Endodermal cell (in vitro differentiated cells): ENCODE data around the gene TLE5. TPM values are rescaled to one million over a fixed set of nuclear protein-coding genes. Genes with fewer than 3 reads are reported as not detected.

Source experiments
- DNase-seq: peaks from one replicate; pipeline ENCODE4 v3.0.0-alpha.2; 2017
- H3K27ac ChIP-seq: 2 replicates; pipeline ENCODE4 v1.5.1; 2013; ENCODE audit warnings: mild to moderate bottlenecking, low read depth, low read length, moderate library complexity
- H3K27me3 ChIP-seq: 2 replicates; pipeline ENCODE4 v1.6.1; 2013; ENCODE audit warnings: mild to moderate bottlenecking, low read length, moderate library complexity; ENCODE audit not compliant: insufficient read depth, control insufficient read depth, poor library complexity, severe bottlenecking
- H3K36me3 ChIP-seq: 2 replicates; pipeline ENCODE4 v1.7.0; 2013; ENCODE audit warnings: mild to moderate bottlenecking, low read length, moderate library complexity; ENCODE audit not compliant: control insufficient read depth, insufficient read depth
- H3K4me1 ChIP-seq: one replicate; pipeline ENCODE4 v1.7.0; 2013; ENCODE audit warnings: low read length; ENCODE audit not compliant: control insufficient read depth, insufficient read depth
- H3K4me3 ChIP-seq: 2 replicates; pipeline ENCODE4 v1.5.1; 2013; ENCODE audit warnings: mild to moderate bottlenecking, low read length, moderate library complexity
- H3K9ac ChIP-seq: 2 replicates; pipeline ENCODE4 v1.6.1; 2013; ENCODE audit warnings: mild to moderate bottlenecking, low read length, moderate library complexity; ENCODE audit not compliant: poor library complexity, severe bottlenecking; ENCODE audit errors: extremely low read depth
- H3K9me3 ChIP-seq: 2 replicates; pipeline ENCODE4 v1.6.1; 2013; ENCODE audit warnings: mild to moderate bottlenecking, low read length, moderate library complexity; ENCODE audit not compliant: control insufficient read depth
- H3K27ac Mint-ChIP-seq: 2 replicates; pipeline ENCODE4 v1.8.0; 2020; ENCODE audit warnings: mixed read lengths
- H3K27me3 Mint-ChIP-seq: 2 replicates; pipeline ENCODE4 v1.8.0; 2021; ENCODE audit warnings: mild to moderate bottlenecking, mixed read lengths; ENCODE audit not compliant: insufficient read depth
- H3K36me3 Mint-ChIP-seq: 2 replicates; pipeline ENCODE4 v1.8.0; 2020; ENCODE audit warnings: low read depth, mixed read lengths
- H3K4me1 Mint-ChIP-seq: 2 replicates; pipeline ENCODE4 v1.8.0; 2020; ENCODE audit warnings: mixed read lengths
- H3K4me3 Mint-ChIP-seq: 2 replicates; pipeline ENCODE4 v1.8.0; 2020; ENCODE audit warnings: mild to moderate bottlenecking, moderate library complexity, mixed read lengths
- H3K9me3 Mint-ChIP-seq: 2 replicates; pipeline ENCODE4 v1.8.0; 2020; ENCODE audit warnings: mild to moderate bottlenecking, mixed read lengths
- CTCF ChIP-seq: fragments of 200-600 bp; sonication (generic); conservative IDR thresholded peaks from 2 replicates; pipeline ENCODE4 v1.5.0; 2021; ENCODE audit warnings: antibody characterized with exemption, mild to moderate bottlenecking
- WGBS, 2 experiments: methylation state at CpG; one replicate each; pipeline versions ENCODE4 v1.1.5 to v1.1.7; 2013; ENCODE audit warnings: missing lambda C conversion rate in 2 of 2, mixed read lengths in 1 of 2; ENCODE audit not compliant: insufficient coverage in 1 of 2, insufficient read length in 1 of 2; 5-methylcytosine and 5-hydroxymethylcytosine counted together
- total RNA-seq, 2 donors: library from RNA; stranded (reverse); fragmentation: NEBNext Ultra II Directional in 1 of 2; extraction: Animal tissue kit (Norgen Biotek cat#: 25700) in 1 of 2; gene quantifications; 2 replicates in 1 of 2; 3 replicates in 1 of 2; pipeline ENCODE4 v1.2.1, GENCODE V29; 2021

Gene TLE5
- total RNA-seq, 2 donors from 2014 or later: 488 to 575 TPM

GRCh38 chr19:3031607-3031867, 30.8 kb downstream of the TLE5 start:
- no peak for TF ChIP-seq CTCF
- H3K4me3 Mint-ChIP-seq: no peak overlapping the region
- Histone ChIP-seq H3K27me3 (peaks cover 27% of the 10 kb centered on the region), H3K9ac (no peak overlapping the region), H3K4me1 (no peaks in the 10 kb centered on the region), H3K9me3 (no peaks in the 10 kb centered on the region), H3K27ac (no peak overlapping the region), H3K36me3 (peaks cover 5% of the 10 kb centered on the region), H3K4me3 (no peak overlapping the region)
- 76 to 84% methylated on average over 3 to 5 of the region's 5 CpGs for WGBS, 2 experiments
- H3K9me3 Mint-ChIP-seq: peaks cover 2% of the 10 kb centered on the region
- H3K27ac Mint-ChIP-seq: no peak overlapping the region
- peaks cover 61% of the 10 kb centered on the region for H3K27me3 Mint-ChIP-seq
- DNase-seq: no peak
- H3K36me3 Mint-ChIP-seq: no peaks in the 10 kb centered on the region
- H3K4me1 Mint-ChIP-seq: peaks cover 23% of the 10 kb centered on the region

- Histone ChIP-seq H3K9ac (peak within 1 kb of the TSS; percentile 11), H3K36me3 (peaks cover 5% of the 10 kb centered on the region), H3K27me3 (peaks cover 27% of the 10 kb centered on the region), H3K9me3 (no peaks in the 10 kb centered on the region), H3K4me1 (peaks cover 8% of the 10 kb centered on the region), H3K4me3 (peak within 1 kb of the TSS; percentile 80), H3K27ac (no peak within 1 kb of the TSS)
- Mint-ChIP-seq H3K4me1 (peaks cover 28% of the 10 kb centered on the region), H3K27ac (no peak within 1 kb of the TSS), H3K9me3 (peaks cover 2% of the 10 kb centered on the region), H3K27me3 (peaks cover 73% of the 10 kb centered on the region), H3K36me3 (no peaks in the 10 kb centered on the region), H3K4me3 (peak within 1 kb of the TSS; percentile 68)
- 5 to 14% methylated on average over 11 to 80 of the region's 85 CpGs for WGBS, 2 experiments
- TF ChIP-seq CTCF: peak; percentile 50
- DNase-seq: peak; percentile 70
Measured at GRCh38 chr19:3029065-3029923, 33.0 kb downstream of the TLE5 start, which contains the start of gene TLE2. Gene TLE2, minus strand, starts transcription at chr19:3029280. Its CDS starts 376 bp downstream, at chr19:3028904.

GRCh38 chr19:3028305-3029064, 33.8 kb downstream of the TLE5 start:
- peaks cover 27% of the 10 kb centered on the region for H3K27me3 ChIP-seq
- H3K27ac Mint-ChIP-seq: no peak overlapping the region

More at GRCh38 chr19:3028305-3029064, 33.8 kb downstream of the TLE5 start:
- peaks cover 20% of the 10 kb centered on the region for H3K4me1 Mint-ChIP-seq
- no peaks in the 10 kb centered on the region for H3K36me3 Mint-ChIP-seq
- 5 to 6% methylated on average over 10 to 37 of the region's 40 CpGs for WGBS, 2 experiments
- H3K36me3 ChIP-seq: peaks cover 5% of the 10 kb centered on the region
- H3K27ac ChIP-seq: no peak overlapping the region
- DNase-seq: peak; percentile 77
- peaks cover 2% of the 10 kb centered on the region for H3K9me3 Mint-ChIP-seq
- peak overlapping the region; percentile 68 for H3K4me3 Mint-ChIP-seq
- TF ChIP-seq CTCF: no peak
- peak overlapping the region; percentile 80 for H3K4me3 ChIP-seq
- peaks cover 8% of the 10 kb centered on the region for H3K4me1 ChIP-seq
- H3K9ac ChIP-seq: peak overlapping the region; percentile 11
- H3K9me3 ChIP-seq: no peaks in the 10 kb centered on the region
- peaks cover 68% of the 10 kb centered on the region for H3K27me3 Mint-ChIP-seq
